Subcutaneous abdominal adipose tissue (tissue), 5 donors: ENCODE measurements around the gene F10.

Experiments used
- H3K27ac ChIP-seq: one replicate; pipeline ENCODE4 v1.7.0; 2013; ENCODE audit warnings: low read depth, mild to moderate bottlenecking, inconsistent platforms, low read length, moderate library complexity
- H3K27me3 ChIP-seq, 5 donors: one replicate each; pipeline ENCODE4 v1.7.0; 2013; ENCODE audit warnings: low read length in 5 of 5, inconsistent platforms in 1 of 5; ENCODE audit not compliant: control insufficient read depth in 5 of 5, insufficient read depth in 4 of 5
- H3K36me3 ChIP-seq, 5 donors: one replicate each; pipeline ENCODE4 v1.7.0; 2013; ENCODE audit warnings: low read length in 5 of 5; ENCODE audit not compliant: control insufficient read depth in 5 of 5, insufficient read depth in 5 of 5
- H3K4me1 ChIP-seq, 5 donors: one replicate each; pipeline ENCODE4 v1.7.0; 2013; ENCODE audit warnings: low read length in 5 of 5, mild to moderate bottlenecking in 3 of 5, moderate library complexity in 1 of 5; ENCODE audit not compliant: control insufficient read depth in 5 of 5, insufficient read depth in 5 of 5
- H3K4me3 ChIP-seq, 5 donors: one replicate each; pipeline ENCODE4 v1.7.0; 2013; ENCODE audit warnings: low read length in 5 of 5, low read depth in 1 of 5
- H3K9ac ChIP-seq, 5 donors: one replicate each; pipeline ENCODE4 v1.7.0; 2013; ENCODE audit warnings: low read length in 5 of 5, mild to moderate bottlenecking in 4 of 5, moderate library complexity in 3 of 5
- H3K9me3 ChIP-seq, 5 donors: one replicate each; pipeline ENCODE4 v1.7.0; 2013; ENCODE audit warnings: low read length in 5 of 5; ENCODE audit not compliant: control insufficient read depth in 5 of 5
- donor health status: healthy.
- donor health status: healthy.
- donor health status: healthy.
- donor health status: healthy.
- donor health status: healthy.

The F10 gene

GRCh38 chr13:113135281-113135760, 12.7 kb downstream of the F10 start:
- Histone ChIP-seq H3K9ac (no peak overlapping the region), H3K9me3 (no peaks in the 10 kb centered on the region), H3K4me1 (no peaks in the 10 kb centered on the region), H3K4me3 (no peak overlapping the region), H3K27ac (no peak overlapping the region), H3K27me3 (peaks cover 0 to 4% (median 0%) of the 10 kb centered on the region in 5 donors), H3K36me3 (peaks cover 0 to 2% (median 0%) of the 10 kb centered on the region in 5 donors)

- Histone ChIP-seq H3K9me3 (no peaks in the 10 kb centered on the region), H3K36me3 (peaks cover 0 to 4% (median 0%) of the 10 kb centered on the region in 5 donors), H3K9ac (no peak overlapping the region), H3K4me1 (no peaks in the 10 kb centered on the region), H3K27me3 (peaks cover 0 to 4% (median 0%) of the 10 kb centered on the region in 5 donors), H3K4me3 (no peak overlapping the region), H3K27ac (no peak overlapping the region)
Observed at GRCh38 chr13:113137691-113138298, 15.2 kb downstream of the F10 start.

GRCh38 chr13:113138792-113139551, 16.4 kb downstream of the F10 start:
- Histone ChIP-seq H3K27ac (no peak overlapping the region), H3K9ac (no peak overlapping the region), H3K4me3 (no peak overlapping the region), H3K4me1 (no peaks in the 10 kb centered on the region), H3K36me3 (peaks cover 0 to 4% (median 0%) of the 10 kb centered on the region in 5 donors), H3K27me3 (peaks cover 0 to 4% (median 1%) of the 10 kb centered on the region in 5 donors), H3K9me3 (no peaks in the 10 kb centered on the region)

GRCh38 chr13:113139577-113139976, 17.0 kb downstream of the F10 start:
- Histone ChIP-seq H3K4me3 (no peak overlapping the region), H3K9me3 (no peaks in the 10 kb centered on the region), H3K36me3 (peaks cover 0 to 4% (median 0%) of the 10 kb centered on the region in 5 donors), H3K27me3 (peaks cover 0 to 6% (median 4%) of the 10 kb centered on the region in 5 donors), H3K9ac (no peak overlapping the region), H3K27ac (no peak overlapping the region), H3K4me1 (no peaks in the 10 kb centered on the region)

GRCh38 chr13:113140677-113141600, 18.3 kb downstream of the F10 start:
- Histone ChIP-seq H3K4me1 (no peaks in the 10 kb centered on the region), H3K9ac (no peak overlapping the region), H3K27ac (no peak overlapping the region), H3K36me3 (peaks cover 0 to 4% (median 0%) of the 10 kb centered on the region in 5 donors), H3K4me3 (no peak overlapping the region), H3K27me3 (peaks cover 0 to 6% (median 3%) of the 10 kb centered on the region in 5 donors), H3K9me3 (no peaks in the 10 kb centered on the region)

- peaks cover 0 to 4% (median 0%) of the 10 kb centered on the region in 5 donors for H3K36me3 ChIP-seq
- H3K9me3 ChIP-seq: no peaks in the 10 kb centered on the region
- H3K27me3 ChIP-seq: peaks cover under 1 to 6% (median 3%) of the 10 kb centered on the region in 5 donors
- no peaks in the 10 kb centered on the region for H3K4me1 ChIP-seq
- H3K27ac ChIP-seq: no peak overlapping the region
- H3K4me3 ChIP-seq: no peak overlapping the region
- H3K9ac ChIP-seq: no peak overlapping the region
Observed at GRCh38 chr13:113141601-113141970, 19.0 kb downstream of the F10 start.

GRCh38 chr13:113142876-113143275, 20.3 kb downstream of the F10 start:
- Histone ChIP-seq H3K4me1 (no peaks in the 10 kb centered on the region), H3K36me3 (peaks cover 0 to 4% (median 0%) of the 10 kb centered on the region in 5 donors), H3K9me3 (no peaks in the 10 kb centered on the region), H3K9ac (no peak overlapping the region), H3K27ac (no peak overlapping the region), H3K27me3 (peaks cover 0 to 7% (median 6%) of the 10 kb centered on the region in 5 donors), H3K4me3 (no peak overlapping the region)

GRCh38 chr13:113143466-113144254, 21.1 kb downstream of the F10 start:
- Histone ChIP-seq H3K27ac (no peak overlapping the region), H3K4me3 (no peak overlapping the region), H3K9me3 (no peaks in the 10 kb centered on the region), H3K27me3 (peaks cover 0 to 7% (median 6%) of the 10 kb centered on the region in 5 donors), H3K4me1 (no peaks in the 10 kb centered on the region), H3K9ac (no peak overlapping the region), H3K36me3 (peaks cover 0 to 4% (median 0%) of the 10 kb centered on the region in 5 donors)

- Histone ChIP-seq H3K9ac (no peak overlapping the region), H3K4me3 (no peak overlapping the region), H3K9me3 (no peaks in the 10 kb centered on the region), H3K27ac (no peak overlapping the region), H3K4me1 (no peaks in the 10 kb centered on the region), H3K27me3 (peaks cover 0 to 7% (median 6%) of the 10 kb centered on the region in 5 donors), H3K36me3 (peaks cover 0 to 4% (median 0%) of the 10 kb centered on the region in 5 donors)
Observed at GRCh38 chr13:113144255-113144629, 21.6 kb downstream of the F10 start.
